Stimulated activated CD4-positive, alpha-beta T cell treated with anti-CD3 and anti-CD28 coated beads, Interleukin-4, amount 100 ng/mL, for 4 hours (primary cell): Measurements from ENCODE around the gene LPXN.

Experiments
- DNase-seq, 2 experiments: peaks; one replicate each; pipeline ENCODE4 v3.0.0-alpha.2; 2020

LPXN gene

GRCh38 chr11:58575377-58576020 is at the start of gene LPXN:
Gene LPXN (minus strand): TSS chr11:58575856. CDS start chr11:58575772, 84 bp downstream.
- DNase-seq = peak; percentile 29 to 47

GRCh38 chr11:58625086-58625485 is 49.4 kb upstream of the LPXN start:
- no peak for DNase-seq

DNA sequence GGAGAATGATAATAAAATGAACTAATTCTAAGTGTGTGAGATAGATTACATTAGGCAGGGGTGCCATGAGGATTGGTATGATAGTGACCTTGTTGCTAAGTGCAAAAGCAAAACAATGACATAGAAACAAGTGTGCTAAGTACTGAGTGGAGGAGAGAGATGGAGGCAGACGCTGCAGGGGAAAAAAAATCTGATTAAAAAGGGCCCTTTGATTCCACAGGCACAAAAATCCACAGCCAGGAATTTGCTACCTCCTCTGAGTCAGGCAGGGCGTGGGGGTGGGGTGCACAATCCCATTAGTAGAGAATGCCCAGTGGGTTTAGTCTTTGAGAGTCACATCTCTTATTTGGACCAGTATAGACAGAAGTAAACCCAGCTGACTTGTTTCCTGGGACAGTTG is 46.7 kb upstream of the LPXN start, which contains the start of gene CNTF:
Gene CNTF (plus strand): TSS at position 322 of the 400 bp plus-strand sequence. CDS start 88 bp downstream, outside the sequence.
- DNase-seq = no peak

GRCh38 chr11:58621586-58622262 is 46.1 kb upstream of the LPXN start:
- no peak for DNase-seq

DNA sequence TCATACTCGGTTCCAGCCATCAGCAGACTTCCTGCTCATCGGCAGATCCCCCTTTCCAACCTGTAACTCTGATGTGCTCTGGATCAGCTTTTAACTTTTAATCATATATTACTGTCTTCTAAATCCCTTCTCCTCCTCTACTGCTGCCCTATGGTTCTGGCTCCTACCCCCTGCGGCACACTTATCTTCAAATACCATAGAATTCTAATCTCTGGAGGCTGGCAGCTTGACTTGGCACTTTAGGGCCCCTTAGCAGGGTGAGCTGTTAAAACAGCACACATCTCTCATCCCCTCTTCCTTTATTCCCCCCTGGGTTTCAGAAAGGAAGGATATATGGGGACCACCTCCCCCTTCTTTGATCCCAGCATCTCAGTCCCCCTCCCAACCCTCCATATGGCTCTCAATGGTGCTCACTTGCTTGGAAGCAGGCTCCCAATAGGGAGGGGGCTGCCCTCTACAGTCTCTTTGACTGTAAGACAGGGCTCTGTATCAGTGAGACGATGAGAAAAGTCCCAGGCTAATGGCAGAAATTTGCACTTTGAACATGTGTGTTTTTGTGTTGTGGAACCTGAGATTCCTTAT is 42.4 kb upstream of the LPXN start:
- DNase-seq = no peak

- DNase-seq = no peak
Measured at GRCh38 chr11:58616594-58616993, 40.9 kb upstream of the LPXN start.

GRCh38 chr11:58615559-58615958 is 39.9 kb upstream of the LPXN start:
- no peak for DNase-seq

DNA sequence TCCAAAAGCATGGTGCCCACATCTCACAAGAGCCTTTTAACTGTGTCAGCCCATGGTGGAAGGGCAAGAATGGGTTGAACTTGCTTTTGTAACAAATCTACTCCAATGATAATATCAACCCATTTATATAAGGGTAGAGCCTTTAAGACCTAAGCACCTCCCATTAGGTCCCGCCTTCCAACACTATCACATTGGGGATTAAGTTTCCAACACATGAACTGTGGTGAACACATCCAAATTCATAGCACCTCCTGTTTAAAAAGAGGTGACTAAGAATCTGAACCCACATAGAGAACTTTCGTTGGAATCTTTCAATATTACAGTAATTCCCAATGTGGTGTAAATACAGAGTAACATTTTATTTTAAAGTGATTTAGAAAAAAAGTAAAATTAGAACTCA is 37.6 kb upstream of the LPXN start:
- no peak for DNase-seq

GRCh38 chr11:58609723-58610122 is 34.1 kb upstream of the LPXN start:
- no peak for DNase-seq

DNA sequence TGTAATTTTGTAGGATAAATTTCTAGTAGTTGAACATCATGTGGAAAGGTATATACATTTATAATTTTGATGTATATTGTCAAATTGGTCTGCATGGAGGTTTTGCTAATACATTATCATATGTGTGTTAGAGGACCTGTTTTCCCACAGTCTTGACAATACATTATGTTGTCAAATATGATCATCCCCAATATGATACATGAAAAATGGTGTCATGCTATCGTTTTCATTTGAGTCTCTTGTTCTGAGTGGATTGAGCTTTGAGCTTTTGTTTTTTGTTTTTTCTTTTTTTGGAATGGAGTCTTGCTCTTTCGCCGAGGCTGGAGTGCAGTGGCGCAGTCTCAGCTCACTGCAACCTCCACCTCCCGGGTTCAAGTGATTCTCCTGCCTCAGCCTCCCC is 32.7 kb upstream of the LPXN start:
- DNase-seq = no peak

DNA sequence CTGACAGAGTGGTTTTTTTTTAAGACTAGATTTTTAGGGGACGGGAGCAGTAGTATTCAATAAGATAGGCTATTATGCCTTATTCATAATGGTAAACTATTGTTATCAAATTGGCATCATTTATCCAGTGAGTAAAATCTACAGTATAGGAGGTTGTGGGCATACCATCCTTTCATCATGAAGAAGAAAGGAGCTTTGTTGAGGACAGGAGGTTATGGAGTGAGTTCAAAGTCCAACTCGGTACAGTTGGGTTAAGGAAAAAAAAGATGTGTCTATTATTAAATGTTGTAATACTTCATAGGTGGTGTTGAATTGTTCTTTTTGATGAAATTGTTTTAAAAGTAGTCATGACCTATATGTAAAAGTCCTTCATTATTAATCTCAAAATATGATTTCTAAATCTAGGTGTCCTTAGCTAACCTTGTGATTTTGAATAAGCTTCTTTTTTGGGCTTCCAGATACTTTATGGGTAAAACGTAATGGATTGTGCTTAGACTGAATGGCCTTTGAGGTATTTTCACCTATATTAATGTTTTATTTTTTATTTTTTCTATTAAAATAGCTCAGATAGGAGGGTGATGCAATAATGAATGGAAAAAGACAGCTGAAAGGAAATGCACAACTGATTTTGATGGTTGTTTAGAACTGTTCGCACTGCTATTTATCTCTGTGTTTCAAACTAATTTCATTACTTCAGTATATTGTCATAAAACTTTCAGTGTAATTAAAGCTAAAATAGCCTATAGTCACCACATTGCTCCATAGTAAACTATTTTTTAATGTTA is 31.5 kb upstream of the LPXN start:
- no peak for DNase-seq

DNA sequence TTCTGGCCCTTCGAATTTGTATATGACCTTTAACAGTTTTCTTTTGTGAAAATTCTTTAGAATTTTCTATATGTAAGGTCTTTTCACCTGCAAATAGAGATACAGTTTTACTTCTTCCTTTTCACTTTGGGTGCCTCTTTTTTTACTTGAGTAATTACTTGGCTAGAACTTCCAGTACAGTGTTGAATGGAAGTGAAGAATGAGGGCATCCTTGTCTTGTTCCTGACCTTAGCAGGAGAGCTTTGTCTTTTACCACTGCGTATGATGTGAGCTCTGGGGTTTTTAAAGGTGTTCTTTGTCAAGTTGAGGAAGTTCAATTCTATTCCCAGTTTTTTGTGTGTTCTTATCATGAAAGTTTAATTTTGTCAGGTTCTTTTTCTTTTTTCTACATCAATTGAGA is 24.9 kb upstream of the LPXN start:
- DNase-seq = no peak

DNA sequence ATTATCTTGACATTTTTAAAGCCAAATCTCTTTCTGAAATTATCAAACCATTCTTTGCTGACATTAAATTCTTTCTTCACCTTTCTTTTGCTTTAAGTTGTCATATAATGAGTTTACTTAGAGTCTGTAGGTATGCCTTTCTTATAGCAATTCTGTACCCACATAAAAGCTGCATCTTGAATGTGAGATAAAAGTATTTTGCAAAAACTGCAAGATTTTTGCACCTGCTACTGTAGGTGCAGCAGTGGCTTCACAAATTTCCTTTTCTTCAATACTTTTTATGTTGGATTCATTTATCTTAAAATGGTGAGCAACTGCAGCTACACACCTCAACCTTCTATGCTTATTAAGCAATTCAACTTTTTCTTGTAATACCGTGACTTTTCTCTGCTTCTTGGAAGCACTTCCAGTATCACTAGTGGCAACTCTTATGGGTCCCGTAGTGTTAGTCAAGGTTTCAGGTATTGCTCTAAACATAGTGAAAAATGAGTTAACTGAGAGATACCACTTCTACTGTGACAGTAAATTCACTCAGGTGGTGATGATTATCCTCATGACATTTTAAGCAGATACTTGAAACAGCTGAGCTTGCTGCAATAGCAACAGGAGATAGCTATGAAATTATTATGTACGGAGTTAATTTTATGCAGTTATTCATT is 22.0 kb upstream of the LPXN start:
- no peak for DNase-seq

DNA sequence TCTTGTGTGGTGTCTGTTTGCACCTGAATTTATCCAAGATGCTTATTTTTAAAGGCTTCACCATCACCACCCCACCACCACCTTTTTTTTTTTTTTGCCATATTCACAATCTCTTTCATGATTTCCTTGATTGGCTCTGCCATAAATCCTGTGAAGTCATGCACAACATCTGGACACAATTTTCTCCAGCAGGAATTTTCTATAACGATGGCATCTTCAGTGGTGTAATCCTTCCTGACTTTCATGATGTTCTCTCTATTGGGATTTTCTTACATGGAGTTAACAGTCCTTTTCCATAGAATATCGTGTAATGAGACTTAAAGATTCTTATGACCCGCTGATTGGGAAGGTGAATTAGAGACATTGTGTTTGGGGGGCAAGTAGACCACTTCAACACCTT is 21.0 kb upstream of the LPXN start:
- DNase-seq = no peak

- DNase-seq = no peak
Measured at GRCh38 chr11:58594826-58595225, 19.2 kb upstream of the LPXN start.

- peak; percentile 51 to 75 for DNase-seq
Measured at GRCh38 chr11:58592760-58593472, 17.3 kb upstream of the LPXN start.

DNA sequence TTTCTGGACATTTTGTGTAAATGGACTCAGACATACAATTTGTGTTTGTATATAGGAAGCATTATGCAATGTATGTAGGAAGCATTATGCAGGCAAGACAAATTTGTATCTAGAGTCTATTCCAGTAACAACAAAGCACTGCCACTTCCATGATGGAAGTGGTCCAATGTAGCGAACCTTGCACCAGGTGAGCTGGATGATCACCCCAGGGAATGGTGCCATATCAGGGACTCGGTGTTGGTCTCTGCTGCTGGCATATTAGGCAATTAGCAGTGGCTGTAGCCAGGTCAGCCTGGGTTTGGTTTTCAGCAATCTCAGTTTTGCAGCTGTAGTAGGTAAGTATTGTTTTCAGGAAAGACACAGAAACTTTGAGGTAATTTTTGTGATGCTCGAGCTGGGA is 16.0 kb upstream of the LPXN start:
- DNase-seq = no peak

- DNase-seq = no peak
Measured at GRCh38 chr11:58586998-58587397, 11.3 kb upstream of the LPXN start.

- no peak for DNase-seq
Measured at GRCh38 chr11:58582437-58582836, 6.8 kb upstream of the LPXN start.

DNA sequence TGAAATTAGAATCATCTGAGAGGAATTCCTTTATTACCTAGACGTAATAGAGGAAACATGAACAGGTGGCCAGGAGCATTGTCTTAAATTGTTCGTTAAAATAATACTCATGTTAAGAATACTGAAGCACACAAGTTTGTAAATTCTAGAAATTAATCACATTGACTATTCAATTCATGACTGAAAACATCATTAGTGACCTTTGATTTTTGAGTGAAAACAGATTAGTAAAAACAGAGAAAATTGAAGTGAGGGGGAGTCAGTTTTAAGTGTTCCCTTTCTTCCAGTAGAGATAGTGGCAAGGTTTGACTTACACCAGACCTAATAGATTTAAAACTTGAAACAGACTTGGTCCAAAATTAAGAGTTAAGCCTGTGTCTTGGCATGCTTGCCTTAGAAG is 4.7 kb upstream of the LPXN start:
- no peak for DNase-seq

DNA sequence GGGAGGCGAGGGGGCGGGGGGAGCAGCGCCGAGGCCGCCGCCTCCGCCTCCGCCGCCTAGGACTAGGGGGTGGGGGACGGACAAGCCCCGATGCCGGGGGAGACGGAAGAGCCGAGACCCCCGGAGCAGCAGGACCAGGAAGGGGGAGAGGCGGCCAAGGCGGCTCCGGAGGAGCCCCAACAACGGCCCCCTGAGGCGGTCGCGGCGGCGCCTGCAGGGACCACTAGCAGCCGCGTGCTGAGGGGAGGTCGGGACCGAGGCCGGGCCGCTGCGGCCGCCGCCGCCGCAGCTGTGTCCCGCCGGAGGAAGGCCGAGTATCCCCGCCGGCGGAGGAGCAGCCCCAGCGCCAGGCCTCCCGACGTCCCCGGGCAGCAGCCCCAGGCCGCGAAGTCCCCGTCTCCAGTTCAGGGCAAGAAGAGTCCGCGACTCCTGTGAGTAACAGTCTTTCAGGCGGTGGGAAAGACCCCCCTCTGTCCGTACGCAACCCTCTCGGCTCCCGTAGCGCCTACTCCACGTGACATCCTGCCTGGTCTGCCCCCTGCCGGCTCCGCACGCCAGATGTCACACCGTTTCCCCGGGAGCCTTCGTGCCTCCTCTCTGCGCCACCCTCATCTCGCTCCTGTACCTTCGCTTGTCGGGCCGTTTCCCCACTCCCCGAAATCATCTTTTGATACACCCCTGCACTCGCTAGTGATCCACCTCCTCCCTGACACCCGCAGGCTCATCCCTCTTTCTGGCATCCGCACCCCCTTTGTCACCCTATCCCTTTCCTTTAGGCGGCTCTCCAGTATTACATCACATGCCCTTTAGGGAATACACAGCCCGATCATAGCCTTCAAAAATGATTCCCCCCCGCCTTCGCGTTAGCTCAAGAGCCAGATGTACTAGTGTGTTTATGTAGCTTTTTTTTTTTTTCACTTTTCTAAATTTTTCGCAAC is 3.8 kb upstream of the LPXN start:
- DNase-seq = peak; percentile 88 to 92
